HG03571 (cell line): ENCODE results near the gene CCRL2.
"Not testable (repeated sequence)": the region's sequence is repeated elsewhere in the genome, so short reads cannot be mapped to it uniquely, and the experiment has no call there.

Experiments used
- ATAC-seq: cut with Tn5 transposase; IDR thresholded peaks from one replicate; pipeline ENCODE4 v1.9.1; 2021; ENCODE audit not compliant: unreplicated experiment

The CCRL2 gene

DNA sequence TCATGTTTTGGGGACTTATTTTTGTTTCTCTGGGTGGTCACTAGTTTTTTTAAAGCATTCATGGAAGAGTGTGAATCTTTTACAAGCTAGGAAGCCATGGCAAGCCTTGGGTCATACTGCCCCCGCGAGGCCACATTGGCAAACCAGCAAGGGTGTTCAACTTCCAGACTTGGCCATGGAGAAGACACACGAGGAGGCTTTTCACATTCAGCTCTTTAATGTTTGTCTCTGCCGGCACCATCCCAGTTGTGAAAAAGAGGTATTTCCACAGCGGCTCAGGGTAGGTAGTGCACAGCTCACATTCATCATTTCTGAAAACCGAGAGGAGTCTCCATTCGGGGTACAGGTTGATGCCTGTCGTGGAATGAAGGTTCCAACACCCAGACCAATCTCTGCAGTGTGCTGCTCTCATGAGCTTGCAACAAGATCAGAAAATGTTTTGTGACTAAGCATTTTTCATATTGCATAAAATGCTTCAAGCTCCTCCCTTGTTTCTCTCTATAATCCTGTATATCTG is 28.6 kb upstream of the CCRL2 start:
- no peak for ATAC-seq

DNA sequence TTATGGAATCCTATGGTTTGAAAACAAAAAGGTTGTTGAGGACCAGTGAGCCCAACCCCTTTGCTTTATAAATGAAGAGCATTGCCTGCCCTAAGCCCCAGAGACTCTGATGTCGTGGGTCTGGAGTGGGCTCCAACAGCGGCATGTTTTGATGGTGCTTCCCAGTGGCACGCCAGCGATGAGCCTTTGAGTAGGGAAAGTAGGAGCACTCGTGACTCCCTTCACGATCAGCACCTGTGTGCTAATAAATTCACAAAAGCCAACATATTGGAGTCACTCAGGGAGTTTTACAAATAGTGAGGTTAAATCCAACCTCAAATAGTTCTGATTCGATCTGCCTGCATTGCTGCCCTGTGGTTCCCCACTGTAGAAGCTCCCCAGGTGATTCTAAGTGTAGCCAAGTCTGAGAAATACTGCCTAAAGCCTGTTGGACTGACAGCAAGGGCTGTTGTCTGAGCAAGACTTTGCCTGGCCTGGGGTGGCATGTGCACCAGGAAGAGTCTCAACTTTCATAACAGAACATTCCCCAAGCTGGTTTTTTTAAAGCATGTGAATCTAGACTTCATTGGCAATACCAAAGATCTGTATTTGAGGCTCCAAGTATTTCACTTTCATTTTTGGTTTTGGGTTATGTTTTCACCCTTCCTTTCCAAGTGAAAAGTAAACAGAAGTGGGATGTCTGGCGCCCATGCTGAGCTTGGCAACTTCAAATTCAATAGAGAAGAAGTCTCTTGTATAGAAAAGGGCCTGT is 26.4 kb upstream of the CCRL2 start:
- ATAC-seq, result no peak

GRCh38 chr3:46381625-46382024 is 25.4 kb upstream of the CCRL2 start:
- no peak for ATAC-seq

- ATAC-seq, result no peak
Measured at GRCh38 chr3:46383211-46383950, 23.7 kb upstream of the CCRL2 start.

DNA sequence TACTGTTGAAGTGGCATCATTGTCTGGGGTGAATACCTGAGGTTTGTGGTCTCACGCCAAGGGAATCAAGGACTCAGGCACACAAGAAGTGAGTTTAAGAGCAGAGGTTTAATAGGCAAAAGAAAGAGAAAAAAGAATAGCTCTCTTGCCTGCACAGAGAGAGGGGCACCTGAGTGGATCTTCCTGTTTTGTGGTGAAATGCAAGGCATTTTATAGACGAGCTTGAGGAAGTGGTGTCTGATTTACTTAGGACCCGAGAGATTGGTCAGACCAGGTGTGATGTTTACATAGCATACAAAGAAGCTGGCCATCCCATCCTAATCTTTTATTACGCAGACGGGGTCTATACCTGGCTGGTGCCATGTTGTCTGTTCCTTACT is 23.1 kb upstream of the CCRL2 start:
- no peak for ATAC-seq

DNA sequence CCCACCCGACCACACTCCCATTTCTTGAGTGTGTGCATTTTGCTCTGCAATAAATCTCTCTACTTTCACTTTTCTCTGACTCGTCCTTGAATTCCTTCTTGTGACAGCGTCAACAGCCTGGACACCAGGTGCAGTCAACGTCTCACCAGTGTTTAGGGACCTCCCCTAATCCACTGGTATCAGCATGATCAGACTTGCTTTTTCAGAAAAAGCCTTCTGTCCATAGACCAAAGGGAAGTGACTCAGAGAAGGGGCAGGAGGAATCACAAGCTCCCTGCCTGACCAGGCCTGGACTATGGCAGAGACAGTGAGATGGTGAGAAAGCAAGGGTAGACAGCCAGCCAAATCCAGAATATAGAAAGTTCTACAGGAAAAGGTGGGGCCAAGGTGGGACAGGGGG is 20.9 kb upstream of the CCRL2 start:
- ATAC-seq, result no peak

GRCh38 chr3:46388847-46389246 is 18.2 kb upstream of the CCRL2 start:
- not testable (repeated sequence) for ATAC-seq

GRCh38 chr3:46389306-46389705 is 17.8 kb upstream of the CCRL2 start:
- ATAC-seq, result no peak

GRCh38 chr3:46391526-46391925 is 15.5 kb upstream of the CCRL2 start:
- not testable (repeated sequence) for ATAC-seq

DNA sequence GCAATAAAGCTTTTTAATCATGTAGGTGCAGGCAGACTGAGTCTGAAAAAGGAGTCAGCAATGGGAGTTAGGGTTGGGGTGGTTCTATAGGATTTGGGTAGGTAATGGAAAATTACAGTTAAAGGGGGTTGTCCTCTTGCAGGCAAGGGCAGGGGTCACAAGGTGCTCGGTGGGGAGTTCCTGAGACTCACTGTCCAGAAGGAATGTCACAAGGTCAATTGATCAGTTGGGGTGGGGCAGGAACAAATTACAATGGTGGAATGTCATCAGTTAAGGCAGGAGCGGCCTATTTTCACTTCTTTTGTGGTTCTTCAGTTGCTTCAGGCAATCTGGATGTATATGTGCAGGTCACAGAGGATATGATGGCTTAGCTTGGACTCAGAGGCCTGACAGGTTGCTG is 14.0 kb upstream of the CCRL2 start:
- no peak for ATAC-seq

- ATAC-seq, result no peak
Measured at GRCh38 chr3:46393554-46394434, 13.3 kb upstream of the CCRL2 start.

DNA sequence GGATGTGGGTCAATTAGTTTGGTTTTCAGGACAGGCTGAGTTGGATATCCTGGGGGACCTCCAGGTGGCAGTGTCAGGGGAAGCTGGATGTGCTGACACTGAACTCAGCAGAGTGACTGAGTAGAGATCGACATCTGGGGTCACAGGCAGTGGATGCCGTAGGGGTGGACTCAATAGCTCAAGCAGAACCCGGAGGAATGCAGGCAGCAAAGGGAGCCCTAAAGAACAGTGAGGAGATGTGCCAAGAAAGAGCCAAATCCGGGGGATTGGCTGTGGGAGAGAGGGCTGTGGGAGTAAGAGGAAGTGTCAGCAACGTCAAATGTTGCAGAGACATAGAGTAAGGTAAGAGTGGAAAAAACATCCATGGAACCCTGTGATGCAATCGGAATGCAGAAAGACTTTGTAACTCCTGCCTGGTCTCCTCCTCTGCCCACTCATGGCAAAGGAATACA is 11.8 kb upstream of the CCRL2 start:
- ATAC-seq, result no peak

DNA sequence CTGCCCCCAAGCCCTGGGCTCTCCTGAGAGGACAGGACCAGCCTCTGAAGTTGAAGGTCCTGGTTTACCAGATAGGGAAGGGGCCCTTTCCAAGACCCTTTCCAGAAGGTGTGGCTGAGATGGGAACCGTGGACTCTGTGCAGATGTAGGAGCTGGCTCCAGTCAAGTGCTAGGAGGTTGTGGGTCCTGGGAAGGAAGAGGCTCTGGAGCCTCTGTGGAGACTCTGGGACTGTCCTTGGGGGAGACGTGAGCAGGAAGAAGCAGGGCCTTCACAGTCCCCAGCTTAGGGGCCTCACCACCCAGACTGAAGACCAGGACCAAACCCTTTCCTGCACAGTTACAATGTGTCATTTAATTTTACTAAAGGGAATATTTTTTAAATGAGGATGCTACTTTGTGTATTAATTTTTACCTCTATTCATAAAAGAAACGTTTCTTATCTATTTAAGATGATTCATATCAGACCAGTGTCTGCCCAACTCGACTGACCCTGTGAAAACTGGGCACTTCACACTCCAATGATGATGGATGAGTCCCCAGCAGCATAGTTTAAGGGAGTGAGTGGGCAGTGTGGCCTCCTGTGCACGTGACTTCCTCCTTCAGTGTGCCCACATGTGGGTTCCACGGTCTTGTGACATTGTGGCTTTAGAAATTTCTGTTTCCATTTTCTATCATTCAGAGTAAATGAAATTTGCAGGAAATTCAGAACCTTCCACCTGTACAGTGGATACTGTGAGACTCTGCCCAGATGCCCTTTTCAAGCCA is 11.1 kb upstream of the CCRL2 start:
- no peak for ATAC-seq

DNA sequence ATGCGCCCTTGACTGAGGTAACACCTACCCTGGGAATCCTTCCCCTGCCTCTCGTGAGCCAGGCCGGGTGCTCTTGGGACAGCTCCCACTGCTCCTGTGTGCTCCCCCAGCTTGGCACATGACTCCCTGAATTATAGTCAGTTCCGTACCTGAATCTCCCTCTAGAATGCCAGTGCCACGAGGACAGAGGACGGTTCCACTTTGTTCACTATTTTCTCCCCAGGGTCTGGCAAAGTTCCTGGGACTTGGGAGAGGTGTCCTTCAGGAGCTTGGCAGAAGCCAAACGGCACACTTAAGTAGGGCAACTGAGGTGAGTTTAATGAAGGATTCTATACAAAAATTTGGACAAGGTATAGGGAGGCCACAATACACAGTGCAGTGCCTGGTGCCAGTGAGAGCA is 9.9 kb upstream of the CCRL2 start:
- no peak for ATAC-seq

DNA sequence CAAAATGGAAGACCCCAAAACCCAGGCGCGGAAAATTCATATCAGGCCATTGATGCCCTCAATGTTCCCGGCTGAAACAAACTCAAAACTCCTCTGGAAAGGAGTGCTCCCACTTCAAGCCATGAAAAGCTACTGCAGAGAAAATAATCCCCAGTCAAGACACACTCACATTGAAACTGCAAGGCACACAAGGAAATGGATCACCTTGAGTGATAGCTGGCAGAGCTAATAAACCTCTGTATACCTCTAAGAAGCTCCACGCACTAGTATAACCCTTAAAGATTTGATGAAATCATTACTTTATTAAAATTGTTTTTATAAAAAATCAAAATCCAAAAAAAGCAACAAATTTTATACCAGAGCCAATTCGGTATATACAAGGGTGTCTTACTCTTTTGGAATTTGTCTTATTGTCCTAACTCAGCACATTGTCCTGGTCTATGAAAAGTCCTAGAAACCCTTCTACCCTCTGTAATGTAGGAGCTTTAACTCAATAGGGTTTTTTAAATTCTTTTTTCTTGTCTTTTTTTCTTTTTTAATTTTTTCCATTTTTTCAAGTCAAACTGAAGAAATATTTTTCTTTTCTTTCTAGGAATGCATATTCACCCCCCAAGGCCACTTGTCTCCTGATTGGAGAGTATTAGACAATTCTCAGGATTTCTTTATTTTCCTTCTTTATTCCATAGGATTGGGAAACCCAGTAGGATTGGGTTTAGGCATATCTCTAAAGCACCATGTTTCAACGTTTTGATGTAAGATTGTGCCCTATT is 8.7 kb upstream of the CCRL2 start:
- no peak for ATAC-seq

DNA sequence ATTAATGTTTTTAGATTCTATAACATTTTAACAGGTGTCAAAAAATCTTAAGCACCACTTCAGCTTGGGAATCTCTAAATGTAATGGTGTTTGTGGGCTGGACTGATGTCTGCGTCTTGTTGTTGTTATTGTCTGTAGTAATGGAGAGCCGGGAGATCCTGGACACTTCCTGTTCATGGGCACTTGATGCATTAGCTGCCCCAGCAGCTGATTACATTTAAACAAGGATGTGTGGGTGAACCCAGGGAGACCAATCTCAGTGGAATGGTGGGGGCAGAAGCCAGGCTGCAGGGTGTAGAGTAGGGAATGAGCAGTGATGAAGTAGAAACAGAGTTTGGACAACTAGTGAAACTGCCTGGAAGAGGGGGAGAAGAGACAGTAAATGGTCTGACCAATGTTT is 8.0 kb upstream of the CCRL2 start:
- no peak for ATAC-seq

- ATAC-seq, result no peak
Measured at GRCh38 chr3:46399557-46399956, 7.5 kb upstream of the CCRL2 start.

GRCh38 chr3:46400000-46400734 is 6.9 kb upstream of the CCRL2 start:
- ATAC-seq, result no peak

DNA sequence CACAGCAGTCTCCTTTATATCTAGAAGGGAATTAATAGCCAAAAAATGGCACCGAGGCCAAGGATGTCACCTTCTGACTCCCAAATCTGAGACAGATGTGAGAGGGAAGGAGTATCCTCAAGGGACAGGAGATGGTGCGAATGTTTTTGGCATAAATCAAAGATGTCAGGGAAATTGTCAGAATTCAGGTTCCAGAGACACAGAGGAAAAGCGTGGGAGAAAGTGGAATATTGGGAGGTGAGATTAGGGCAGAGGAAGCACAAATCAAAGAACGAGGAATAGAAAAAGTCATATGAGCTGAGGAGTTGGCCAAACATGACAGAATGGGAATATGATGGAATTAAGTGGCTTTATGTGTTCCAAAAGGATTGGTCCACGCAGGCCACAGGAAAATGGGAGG is 6.2 kb upstream of the CCRL2 start:
- no peak for ATAC-seq
